GM23248 (cell line): ENCODE results near the gene PLEK.

ENCODE experiments used
- EZH2 ChIP-seq: fragments of 200-600 bp; sonication (generic); IDR thresholded peaks from 2 replicates; pipeline ENCODE4 v1.6.1; 2018; ENCODE audit warnings: antibody characterized with exemption, mild to moderate bottlenecking; ENCODE audit not compliant: insufficient read depth, poor library complexity, severe bottlenecking
- EZH2phosphoT487 ChIP-seq: fragments of 200-600 bp; sonication (generic); IDR thresholded peaks from 2 replicates; pipeline ENCODE4 v1.6.1; 2018; ENCODE audit warnings: antibody characterized with exemption, moderate library complexity, mild to moderate bottlenecking, low read depth; ENCODE audit not compliant: insufficient read depth

DNA sequence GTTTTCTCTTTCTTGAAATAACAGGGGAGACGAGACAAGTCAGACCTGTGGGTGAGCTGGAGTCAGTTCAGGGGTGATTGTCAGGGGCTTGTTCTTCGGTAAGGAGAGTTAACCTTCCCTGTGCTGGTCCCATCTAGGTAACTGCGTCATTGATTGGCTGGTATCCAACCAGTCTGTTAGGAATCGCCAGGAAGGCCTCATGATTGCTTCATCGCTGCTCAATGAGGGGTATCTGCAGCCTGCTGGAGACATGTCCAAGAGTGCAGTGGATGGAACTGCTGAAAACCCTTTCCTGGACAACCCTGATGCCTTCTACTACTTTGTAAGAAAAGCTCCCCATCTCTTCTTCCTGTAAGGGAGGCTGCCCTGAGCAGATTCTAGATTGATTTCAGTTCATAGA lies 21.3 kb downstream of the PLEK start:
- TF ChIP-seq EZH2 (no peak), EZH2phosphoT487 (no peak)
